GM18951 (cell line): ENCODE measurements around the gene TMEM141.

ENCODE experiments used
- POLR2A ChIP-seq: IDR thresholded peaks from 4 replicates; pipeline ENCODE4 v1.6.1; 2011; ENCODE audit warnings: mild to moderate bottlenecking; ENCODE audit not compliant: insufficient read length, insufficient read depth; ENCODE audit errors: extremely low read depth
- in situ Hi-C: fragments of 300-500 bp; cut with MboI; formaldehyde crosslinking; loops from one replicate; pipeline ENCODE4 v1.12.0; 2022; ENCODE audit warnings: low sequenced_read_pairs, mixed read lengths, inconsistent platforms; ENCODE audit not compliant: unreplicated experiment

TMEM141 gene

DNA sequence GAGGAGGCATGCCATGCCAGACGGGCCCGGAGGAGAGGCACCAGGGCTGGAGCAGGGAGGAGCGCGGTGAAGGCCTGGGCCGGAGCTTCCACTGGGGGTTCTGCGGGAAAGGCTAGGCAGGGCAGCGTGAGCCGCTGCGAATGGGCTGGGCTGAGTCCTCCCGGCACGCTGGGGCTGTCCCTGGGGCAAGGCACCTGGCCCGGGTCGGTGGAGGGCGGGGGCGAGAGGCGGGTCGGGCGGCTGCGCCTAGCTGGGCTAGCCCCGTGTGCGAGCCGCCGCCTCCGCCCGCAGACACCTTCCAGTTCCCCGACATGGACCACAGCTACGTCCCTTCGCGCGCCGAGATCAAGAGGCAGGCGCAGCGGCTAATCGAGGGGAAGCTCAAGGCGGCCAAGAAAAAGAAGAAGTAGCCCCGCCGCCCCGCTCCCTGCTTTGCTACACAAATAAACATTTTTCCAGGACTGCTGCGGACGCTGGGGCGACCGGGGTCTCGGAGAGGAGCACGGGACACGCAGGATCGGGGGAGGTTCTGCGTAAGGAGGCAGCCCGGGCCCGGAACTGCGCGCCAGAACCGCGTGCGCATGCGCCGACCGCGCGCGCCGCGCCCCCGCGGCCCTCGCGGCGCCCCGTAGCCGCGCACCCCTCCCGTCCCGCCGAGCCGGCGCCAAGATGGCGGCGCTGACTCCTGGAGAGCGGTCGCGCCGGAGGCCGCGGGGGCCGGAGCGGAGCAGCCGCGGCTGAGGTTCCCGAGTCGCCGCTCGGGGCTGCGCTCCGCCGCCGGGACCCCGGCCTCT is 16.3 kb downstream of the TMEM141 start, which contains the start of gene RABL6:
Gene RABL6, plus strand, starts transcription at position 668 of the 794 bp plus-strand sequence. CDS start 249 bp downstream, outside the sequence.
- in situ Hi-C loops: no loop called here
- peak; percentile 96 for TF ChIP-seq POLR2A

DNA sequence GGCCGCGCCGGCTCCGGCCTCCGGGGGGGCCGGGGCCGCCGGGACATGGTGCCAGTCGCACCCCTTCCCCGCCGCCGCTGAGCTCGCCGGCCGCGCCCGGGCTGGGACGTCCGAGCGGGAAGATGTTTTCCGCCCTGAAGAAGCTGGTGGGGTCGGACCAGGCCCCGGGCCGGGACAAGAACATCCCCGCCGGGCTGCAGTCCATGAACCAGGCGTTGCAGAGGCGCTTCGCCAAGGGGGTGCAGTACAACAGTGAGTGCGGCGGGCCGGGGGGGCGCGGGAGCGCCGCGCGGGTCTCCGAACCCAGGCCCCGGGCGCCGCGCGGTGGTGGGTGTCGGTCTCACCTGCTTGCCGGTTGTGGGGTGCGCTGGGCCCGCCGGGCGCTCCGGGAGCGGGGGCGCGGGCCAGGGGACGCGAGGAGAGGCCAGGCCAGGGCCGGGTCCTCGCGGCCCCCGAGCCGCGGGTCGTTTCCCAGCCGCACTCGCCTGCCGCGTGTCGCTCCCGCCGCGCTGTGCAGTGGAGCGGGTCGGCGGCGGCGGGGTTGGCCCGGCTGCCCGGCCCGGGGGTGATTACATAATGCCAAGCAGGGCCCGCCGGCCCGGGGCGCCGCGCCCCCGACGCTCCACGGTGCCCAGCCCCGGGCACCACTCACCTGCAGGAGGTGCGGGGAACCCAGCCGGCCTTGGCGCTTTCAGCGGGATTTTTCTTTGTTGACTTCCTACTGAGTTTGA is 17.1 kb downstream of the TMEM141 start:
- TF ChIP-seq POLR2A: no peak
- in situ Hi-C loops: no loop called here

DNA sequence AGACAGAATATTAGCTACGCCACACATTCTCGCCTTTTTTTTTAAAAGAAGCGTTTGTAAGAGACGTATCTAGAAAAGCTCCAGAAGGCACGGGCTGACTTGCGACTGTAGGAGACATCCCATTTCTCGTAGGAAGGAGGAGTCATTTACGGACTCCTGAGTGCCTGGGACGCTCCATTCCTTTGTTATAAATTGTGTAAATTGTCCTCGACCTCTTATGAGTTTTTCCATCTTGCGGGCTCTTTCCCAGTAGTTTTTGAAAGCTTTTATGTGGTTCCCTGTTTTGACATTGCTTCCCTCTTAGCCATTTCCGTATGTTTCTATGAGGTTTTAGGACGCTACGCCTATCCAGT is 17.6 kb downstream of the TMEM141 start:
- in situ Hi-C loops: no loop called here
- TF ChIP-seq POLR2A: no peak

DNA sequence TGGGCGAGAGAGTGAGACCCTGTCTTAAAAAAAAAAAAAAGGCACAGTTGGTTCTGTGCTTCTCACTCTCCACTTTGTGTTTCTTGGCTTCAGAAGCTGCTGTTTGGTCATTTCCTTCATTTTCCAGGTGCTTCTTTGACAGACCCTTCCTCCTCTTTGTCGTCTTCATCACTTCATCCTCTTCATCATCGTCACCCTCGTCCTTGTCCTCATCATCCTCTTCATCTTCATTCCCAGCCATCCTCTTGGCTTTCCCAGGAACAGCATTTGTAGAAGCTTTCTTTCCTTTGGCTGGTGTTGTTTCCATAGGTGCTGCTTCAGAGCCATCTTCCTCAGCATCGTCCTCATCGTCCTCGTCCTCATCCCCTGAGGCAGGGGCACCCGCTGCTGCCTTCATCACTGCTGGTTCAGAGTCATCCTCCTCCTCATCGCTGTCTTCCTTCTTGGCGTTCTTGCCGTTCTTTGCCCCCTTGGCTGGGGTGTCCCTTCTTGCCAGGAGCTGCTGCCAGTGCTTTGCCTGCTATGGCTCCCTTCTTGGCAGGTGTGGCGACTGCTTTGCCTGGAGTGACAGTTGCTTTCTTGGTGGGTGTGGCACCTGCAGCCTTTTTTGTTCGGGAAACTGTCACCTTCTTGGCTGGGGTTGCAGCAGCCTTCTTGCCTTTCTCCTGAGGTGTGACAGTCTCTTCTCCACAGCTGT is 23.7 kb downstream of the TMEM141 start:
- TF ChIP-seq POLR2A: no peak
- in situ Hi-C loops: no loop called here

DNA sequence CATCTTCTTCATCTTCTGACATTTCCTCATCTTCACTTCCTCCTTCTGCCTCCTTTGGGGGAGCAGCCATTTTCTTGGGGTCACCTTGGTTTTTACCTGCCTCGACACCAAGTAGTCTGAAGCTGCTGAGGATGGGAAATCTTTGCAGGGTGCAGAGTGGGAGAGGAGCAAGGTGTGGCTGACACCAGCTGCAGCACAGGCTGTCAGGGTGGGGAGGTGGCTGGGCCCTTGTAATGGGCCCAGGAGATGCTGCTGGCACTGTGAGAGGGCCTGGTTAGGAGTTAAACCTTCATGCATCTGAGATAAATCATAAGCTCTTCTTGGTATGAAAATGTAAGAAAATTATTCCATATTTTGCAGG is 24.3 kb downstream of the TMEM141 start:
- no peak for TF ChIP-seq POLR2A
- in situ Hi-C loops: no loop called here

DNA sequence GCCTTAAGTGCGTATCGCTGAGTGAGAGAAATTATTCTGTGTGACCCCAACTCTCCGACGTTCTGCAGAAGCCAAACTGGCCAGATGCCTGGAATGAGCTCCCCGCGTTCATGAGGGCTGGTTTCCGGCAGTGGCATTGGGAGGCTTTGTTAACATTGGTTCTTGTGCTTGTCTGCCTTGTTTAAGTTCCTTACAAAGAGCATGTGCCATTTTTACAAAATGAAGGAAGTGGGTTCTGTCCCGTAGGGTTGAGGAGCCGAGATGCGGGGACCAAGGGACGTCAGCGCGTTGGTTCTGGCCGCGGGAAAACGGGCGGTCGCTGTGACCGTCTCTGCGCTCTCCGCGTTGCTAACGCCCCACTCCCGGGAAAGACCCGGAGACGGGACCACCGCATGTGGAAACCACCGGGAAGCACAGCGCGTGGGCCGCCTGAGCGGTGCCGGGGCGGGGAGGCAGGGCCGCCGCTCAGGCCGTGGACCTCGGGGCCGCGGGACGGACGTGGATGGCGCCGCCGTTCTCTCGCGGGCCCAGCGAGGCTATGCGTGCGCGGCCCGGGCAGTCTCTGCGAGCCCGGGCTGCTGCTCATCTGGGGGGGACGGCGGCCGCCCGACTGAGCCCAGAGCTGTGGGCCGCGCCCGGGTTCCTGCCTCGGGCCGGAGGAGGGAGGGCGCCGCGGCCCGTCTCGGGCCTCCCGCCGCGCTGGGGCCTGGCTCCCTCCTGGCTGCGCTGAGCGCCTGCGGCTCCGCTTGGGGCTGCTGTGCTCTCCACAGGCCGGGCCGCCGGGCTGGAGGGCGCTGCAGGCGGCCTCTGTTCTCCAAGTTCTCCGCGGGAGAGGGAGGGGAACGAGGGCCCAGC is 30.1 kb downstream of the TMEM141 start:
- TF ChIP-seq POLR2A: no peak
- in situ Hi-C loops: no loop called here

DNA sequence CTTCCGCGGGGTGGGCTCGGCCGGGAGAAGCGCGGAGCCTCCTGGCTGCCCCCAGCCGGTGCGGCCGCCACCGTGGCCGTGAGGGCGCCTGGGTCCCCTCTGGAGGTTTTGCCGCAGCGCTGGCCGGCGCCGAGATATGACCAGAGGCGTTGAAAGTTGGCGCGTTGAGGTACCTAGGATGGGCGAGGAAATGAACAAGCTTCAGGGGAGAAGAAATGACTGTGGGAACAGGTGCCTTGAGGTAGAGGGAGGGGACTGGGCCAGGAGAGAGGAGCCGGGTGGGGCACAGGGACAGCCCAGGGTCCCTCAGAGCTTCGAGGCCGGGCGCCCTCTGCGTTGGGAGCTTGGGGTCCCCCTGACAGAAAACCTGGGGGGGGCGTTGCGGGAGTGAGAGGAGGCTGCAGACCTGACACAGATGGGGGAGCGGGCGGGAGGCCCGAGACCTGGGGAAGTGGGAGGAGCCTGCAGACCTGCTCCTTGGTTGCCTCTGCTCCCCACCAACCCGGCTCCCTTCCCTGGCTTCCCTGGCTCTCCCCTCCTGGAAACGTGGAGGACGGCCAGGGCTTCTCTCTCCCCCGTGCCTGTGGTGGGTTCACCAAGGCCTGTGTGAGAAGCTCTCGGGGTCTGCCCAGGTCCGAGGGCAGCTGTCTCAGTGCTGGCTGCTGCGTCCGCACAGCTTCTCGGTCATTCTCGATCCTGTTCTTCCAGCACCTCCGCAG is 30.8 kb downstream of the TMEM141 start:
- TF ChIP-seq POLR2A: no peak
- in situ Hi-C loops: no loop called here

DNA sequence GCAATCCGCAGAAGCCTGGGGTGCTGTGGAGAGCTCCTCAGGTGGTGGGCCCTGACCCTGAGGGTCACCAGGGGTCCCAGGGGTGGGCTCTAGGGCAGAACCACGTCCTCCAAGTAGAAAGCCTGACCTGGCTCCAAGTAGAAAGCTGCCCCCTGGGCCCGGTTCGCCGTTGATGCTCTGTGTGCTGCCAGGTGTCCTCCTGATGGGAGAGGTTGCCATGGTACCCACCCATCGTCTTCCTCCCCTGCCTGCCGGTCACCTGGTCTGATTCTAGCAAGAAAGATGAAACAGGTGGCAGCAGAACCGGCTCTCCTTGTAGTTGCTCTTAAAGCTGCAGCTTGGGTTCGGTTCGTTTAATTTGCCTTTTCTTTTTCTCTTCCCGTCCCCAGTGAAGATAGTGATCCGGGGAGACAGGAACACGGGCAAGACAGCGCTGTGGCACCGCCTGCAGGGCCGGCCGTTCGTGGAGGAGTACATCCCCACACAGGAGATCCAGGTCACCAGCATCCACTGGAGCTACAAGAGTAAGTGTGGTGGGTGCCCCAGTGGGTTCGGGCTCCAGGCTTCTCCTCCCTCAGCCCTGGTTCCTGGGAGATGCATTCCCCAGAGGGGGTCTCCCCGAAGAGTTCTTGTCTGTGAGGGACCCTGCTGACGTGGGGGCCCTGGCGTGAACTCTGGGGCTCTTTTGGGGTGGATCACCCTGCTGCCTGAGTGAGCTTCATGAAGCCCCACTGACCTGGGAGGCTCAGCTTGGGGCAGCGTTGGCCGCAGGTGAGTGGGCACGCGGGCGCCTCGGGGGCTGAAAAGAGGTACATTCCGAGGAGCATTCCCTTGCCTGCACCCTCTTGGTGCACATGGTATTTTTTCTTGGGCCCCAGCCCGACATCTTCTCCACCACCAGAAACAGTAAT is 32.2 kb downstream of the TMEM141 start:
- no peak for TF ChIP-seq POLR2A
- in situ Hi-C loops: no loop called here

DNA sequence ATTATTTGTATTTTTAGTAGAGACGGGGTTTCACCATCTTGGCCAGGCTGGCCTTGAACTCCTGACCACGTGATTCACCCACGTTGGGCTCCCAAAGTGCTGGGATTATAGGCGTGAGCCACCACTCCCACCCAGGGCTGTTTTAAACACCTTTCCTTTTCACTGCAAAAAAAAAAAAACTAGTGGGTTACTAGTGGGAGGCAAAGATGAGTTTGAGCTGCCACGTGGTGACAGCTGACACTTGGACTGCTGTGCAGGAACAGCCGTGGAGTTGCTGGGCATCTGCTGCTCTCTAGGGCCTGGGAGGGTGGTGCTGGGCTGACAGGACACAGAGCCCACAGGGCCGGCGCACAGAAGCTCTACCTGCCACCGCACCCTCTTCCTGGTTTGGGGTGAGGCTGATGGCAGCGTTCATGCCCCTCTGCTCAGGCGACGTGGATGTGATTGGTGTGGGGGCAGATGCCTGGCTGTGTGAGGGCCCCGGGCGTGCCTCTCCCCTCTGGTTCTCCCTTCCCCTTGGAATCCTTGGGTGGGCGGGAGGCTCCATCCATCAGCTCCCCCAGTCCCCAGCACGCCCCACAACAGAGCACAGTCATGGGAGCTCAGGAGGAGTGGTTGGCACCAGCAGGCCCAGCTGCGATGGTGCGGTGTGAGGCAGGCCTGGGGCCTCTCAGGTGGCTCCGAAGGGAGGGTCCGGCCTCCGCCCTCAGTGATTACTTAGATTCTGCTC is 33.5 kb downstream of the TMEM141 start:
- no peak for TF ChIP-seq POLR2A
- in situ Hi-C loops: no loop called here

DNA sequence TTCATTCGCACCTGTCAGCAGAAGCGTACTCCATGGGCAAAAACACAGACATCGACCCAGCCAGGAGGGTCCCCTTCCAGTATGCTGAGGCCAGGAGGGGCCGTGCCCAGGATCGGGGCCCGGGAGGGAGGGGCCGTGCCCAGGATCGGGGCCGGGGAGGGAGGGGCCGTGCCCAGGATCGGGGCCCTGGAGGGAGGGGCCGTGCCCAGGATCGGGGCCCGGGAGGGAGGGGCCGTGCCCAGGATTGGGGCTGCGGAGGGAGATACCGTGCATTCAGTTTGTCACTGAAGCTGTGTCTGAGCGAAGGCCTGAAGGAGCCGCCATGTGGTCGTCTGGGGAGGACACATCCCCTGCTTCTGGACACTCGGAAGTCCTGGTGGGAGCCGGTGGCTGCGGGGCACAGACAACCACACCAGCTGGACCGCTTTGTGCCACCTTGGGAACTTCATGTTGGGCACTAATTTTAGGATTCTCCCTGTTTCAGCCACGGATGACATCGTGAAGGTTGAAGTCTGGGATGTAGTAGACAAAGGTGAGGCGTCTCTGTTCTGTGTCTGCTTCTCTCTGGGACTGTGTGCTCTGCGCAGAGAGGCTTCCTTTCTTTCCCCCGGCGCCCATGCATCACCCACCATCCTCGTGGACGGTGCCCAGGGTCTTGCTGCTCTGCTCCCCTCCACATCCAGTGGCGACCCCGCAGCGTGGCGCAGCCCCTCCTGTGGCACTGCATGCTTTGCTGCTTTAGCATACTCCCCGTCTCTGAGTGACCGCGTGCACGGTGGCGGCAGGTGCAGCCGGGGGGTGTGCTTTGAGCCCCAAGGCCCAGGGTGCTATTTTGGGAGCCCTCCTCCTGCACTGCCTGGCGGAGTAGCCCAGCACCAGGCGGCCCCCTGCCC is 34.4 kb downstream of the TMEM141 start:
- no peak for TF ChIP-seq POLR2A
- in situ Hi-C loops: no loop called here
